Measurements from ENCODE around the gene DYSF.

Gene DYSF

GRCh38 chr2:71716697-71717624, 263.6 kb downstream of the DYSF start:
- Histone ChIP-seq H3K4ac (ENCODE audit: low read length) (no peak overlapping the region), H2BK15ac (ENCODE audit: low read length) (no peak overlapping the region), H3K9ac (ENCODE audit: low read depth, low read length, poor library complexity) (no peak overlapping the region), H2AFZ (ENCODE audit: low read length) (no peak overlapping the region), H3K27me3 (ENCODE audit: control insufficient read depth in 3 of 3, insufficient read depth in 3 of 3, low read depth in 1 of 3, low read length in 3 of 3) (no peaks in the 10 kb centered on the region), H3K27ac (replicated peaks; ENCODE audit: low read length) (no peak overlapping the region), H3K36me3 (replicated peaks in 1 of 2; ENCODE audit: control insufficient read depth in 2 of 2, insufficient read depth in 2 of 2, low read length in 2 of 2) (no peaks in the 10 kb centered on the region), H3K4me2 (ENCODE audit: insufficient read depth, low read length, poor library complexity, severe bottlenecking) (no peak overlapping the region), H2AK5ac (ENCODE audit: low read depth, low read length) (no peak overlapping the region), H3K4me3 (ENCODE audit: low read length in 2 of 2) (no peak overlapping the region), H2BK120ac (ENCODE audit: low read depth, low read length) (no peak overlapping the region), H4K91ac (ENCODE audit: low read depth, low read length, poor library complexity) (no peak overlapping the region), H3K9me3 (replicated peaks in 1 of 2; ENCODE audit: control insufficient read depth in 2 of 2, insufficient read depth in 1 of 2, low read depth in 1 of 2, low read length in 2 of 2) (no peaks in the 10 kb centered on the region), H2BK5ac (ENCODE audit: low read length) (no peak overlapping the region), H3K14ac (ENCODE audit: low read length) (no peak overlapping the region), H2BK12ac (ENCODE audit: low read length) (no peak overlapping the region), H4K8ac (ENCODE audit: low read depth, low read length) (no peak overlapping the region), H3K18ac (ENCODE audit: low read length) (no peak overlapping the region), H3K79me1 (ENCODE audit: low read depth, low read length) (no peaks in the 10 kb centered on the region), H3K23ac (ENCODE audit: low read depth, low read length, poor library complexity) (no peak overlapping the region), H3K4me1 (ENCODE audit: control insufficient read depth in 2 of 2, insufficient read depth in 1 of 2, low read depth in 1 of 2, low read length in 2 of 2) (peaks cover 0 to 7% of the 10 kb centered on the region in 2 donors)
- no CpG with 5 or more reads among the region's 17 CpGs for WGBS, 2 donors (ENCODE audit: extremely low coverage in 2 of 2, insufficient read length in 2 of 2, insufficient replicate concordance in 1 of 2)
- no peak for DNase-seq (ENCODE audit: low spot score)

DNA sequence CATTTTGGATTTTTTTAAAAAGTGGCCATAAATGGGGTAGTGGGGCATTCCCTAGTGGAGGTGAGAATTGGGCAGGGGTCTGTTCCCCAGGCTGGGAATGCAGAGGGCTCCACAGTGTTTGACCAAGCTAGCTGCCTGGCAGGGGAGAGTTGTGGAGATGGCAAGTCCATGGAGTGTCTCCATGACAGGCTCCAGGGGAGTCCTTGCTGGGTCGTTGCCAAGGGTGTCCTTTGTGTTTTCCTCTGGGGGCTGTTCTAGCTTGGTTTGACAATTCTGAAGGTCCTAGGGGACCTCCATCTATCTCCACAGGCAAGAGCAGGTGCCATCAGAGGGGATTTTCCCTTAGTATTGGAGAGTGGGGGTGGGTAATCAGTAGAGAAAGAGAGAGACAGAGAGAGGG, 265.3 kb downstream of the DYSF start:
- no peak overlapping the region for H3K14ac ChIP-seq (ENCODE audit: low read length)
- H2AK5ac ChIP-seq (ENCODE audit: low read depth, low read length): no peak overlapping the region
- H3K36me3 ChIP-seq (replicated peaks in 1 of 2; ENCODE audit: control insufficient read depth in 2 of 2, insufficient read depth in 2 of 2, low read length in 2 of 2): no peaks in the 10 kb centered on the region
- no peak overlapping the region for H3K4ac ChIP-seq (ENCODE audit: low read length)
- no peak overlapping the region for H4K8ac ChIP-seq (ENCODE audit: low read depth, low read length)
- H3K4me3 ChIP-seq (ENCODE audit: low read length in 2 of 2): no peak overlapping the region
- H3K23ac ChIP-seq (ENCODE audit: low read depth, low read length, poor library complexity): no peak overlapping the region
- H3K18ac ChIP-seq (ENCODE audit: low read length): no peak overlapping the region
- no peak overlapping the region for H3K9ac ChIP-seq (ENCODE audit: low read depth, low read length, poor library complexity)
- H3K27me3 ChIP-seq (ENCODE audit: control insufficient read depth in 3 of 3, insufficient read depth in 3 of 3, low read depth in 1 of 3, low read length in 3 of 3): no peaks in the 10 kb centered on the region
- no peak overlapping the region for H2BK12ac ChIP-seq (ENCODE audit: low read length)
- no peaks in the 10 kb centered on the region for H3K9me3 ChIP-seq (replicated peaks in 1 of 2; ENCODE audit: control insufficient read depth in 2 of 2, insufficient read depth in 1 of 2, low read depth in 1 of 2, low read length in 2 of 2)
- no peak overlapping the region for H2BK15ac ChIP-seq (ENCODE audit: low read length)
- H2BK120ac ChIP-seq (ENCODE audit: low read depth, low read length): no peak overlapping the region
- no CpG with 5 or more reads among the region's 1 CpG for WGBS, 2 donors (ENCODE audit: extremely low coverage in 2 of 2, insufficient read length in 2 of 2, insufficient replicate concordance in 1 of 2)
- no peak for DNase-seq (ENCODE audit: low spot score)
- H3K27ac ChIP-seq (replicated peaks; ENCODE audit: low read length): no peak overlapping the region
- no peak overlapping the region for H2BK5ac ChIP-seq (ENCODE audit: low read length)
- H3K4me2 ChIP-seq (ENCODE audit: insufficient read depth, low read length, poor library complexity, severe bottlenecking): no peak overlapping the region
- H3K79me1 ChIP-seq (ENCODE audit: low read depth, low read length): no peaks in the 10 kb centered on the region
- no peak overlapping the region for H4K91ac ChIP-seq (ENCODE audit: low read depth, low read length, poor library complexity)
- H3K4me1 ChIP-seq (ENCODE audit: control insufficient read depth in 2 of 2, insufficient read depth in 1 of 2, low read depth in 1 of 2, low read length in 2 of 2): peaks cover 0 to 7% of the 10 kb centered on the region in 2 donors
- no peak overlapping the region for H2AFZ ChIP-seq (ENCODE audit: low read length)

DNA sequence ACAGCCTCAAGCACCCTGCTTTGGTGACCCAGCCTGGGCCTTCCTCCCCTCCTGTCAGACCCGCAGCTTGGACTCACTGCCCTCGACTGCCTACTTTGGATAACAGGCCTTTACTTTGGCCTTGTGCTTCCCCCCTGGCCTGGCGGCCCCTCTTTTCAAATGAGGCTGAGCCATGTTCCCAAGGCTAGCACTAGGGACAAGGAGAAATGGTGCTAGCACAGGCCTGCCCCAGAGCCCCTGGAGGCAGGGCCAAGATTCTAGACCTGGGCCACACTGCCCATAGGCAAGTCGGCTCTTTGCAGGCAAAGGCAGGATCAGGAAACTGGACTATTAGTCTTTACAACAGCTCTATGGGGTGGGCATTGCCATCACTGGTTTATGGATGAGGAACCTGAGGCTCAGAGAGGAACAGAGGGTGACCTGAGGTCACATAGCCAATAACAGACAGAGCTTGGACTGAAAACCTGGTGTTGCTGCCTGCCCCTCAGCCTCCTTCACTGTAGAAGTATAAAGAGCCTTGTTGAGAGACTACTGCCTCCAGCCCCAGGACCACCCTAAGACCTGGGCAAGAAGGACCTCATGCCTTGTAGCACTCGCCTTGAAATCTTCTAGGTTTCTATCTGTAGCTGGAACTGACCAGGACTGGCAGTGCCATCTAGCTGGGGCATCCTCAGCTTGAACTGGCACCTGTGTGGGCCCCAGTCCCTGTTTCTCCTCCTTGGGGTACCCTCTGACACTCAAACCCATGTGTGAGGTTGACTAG, 266.3 kb downstream of the DYSF start:
- Histone ChIP-seq H3K14ac (ENCODE audit: low read length) (no peak overlapping the region), H2BK15ac (ENCODE audit: low read length) (no peak overlapping the region), H3K27ac (replicated peaks; ENCODE audit: low read length) (no peak overlapping the region), H3K4me2 (ENCODE audit: insufficient read depth, low read length, poor library complexity, severe bottlenecking) (no peak overlapping the region), H3K36me3 (replicated peaks in 1 of 2; ENCODE audit: control insufficient read depth in 2 of 2, insufficient read depth in 2 of 2, low read length in 2 of 2) (no peaks in the 10 kb centered on the region), H2AFZ (ENCODE audit: low read length) (no peak overlapping the region), H3K79me1 (ENCODE audit: low read depth, low read length) (no peaks in the 10 kb centered on the region), H4K8ac (ENCODE audit: low read depth, low read length) (no peak overlapping the region), H2BK120ac (ENCODE audit: low read depth, low read length) (peak overlapping the region; percentile 2), H3K4me1 (ENCODE audit: control insufficient read depth in 2 of 2, insufficient read depth in 1 of 2, low read depth in 1 of 2, low read length in 2 of 2) (peaks cover 0 to 5% of the 10 kb centered on the region in 2 donors), H3K4ac (ENCODE audit: low read length) (no peak overlapping the region), H3K23ac (ENCODE audit: low read depth, low read length, poor library complexity) (no peak overlapping the region), H3K9me3 (replicated peaks in 1 of 2; ENCODE audit: control insufficient read depth in 2 of 2, insufficient read depth in 1 of 2, low read depth in 1 of 2, low read length in 2 of 2) (no peaks in the 10 kb centered on the region), H2AK5ac (ENCODE audit: low read depth, low read length) (peak overlapping the region; percentile 17), H2BK12ac (ENCODE audit: low read length) (no peak overlapping the region), H3K9ac (ENCODE audit: low read depth, low read length, poor library complexity) (no peak overlapping the region), H4K91ac (ENCODE audit: low read depth, low read length, poor library complexity) (no peak overlapping the region), H2BK5ac (ENCODE audit: low read length) (no peak overlapping the region), H3K18ac (ENCODE audit: low read length) (peak overlapping the region; percentile 4), H3K4me3 (ENCODE audit: low read length in 2 of 2) (no peak overlapping the region), H3K27me3 (ENCODE audit: control insufficient read depth in 3 of 3, insufficient read depth in 3 of 3, low read depth in 1 of 3, low read length in 3 of 3) (no peaks in the 10 kb centered on the region)
- DNase-seq (ENCODE audit: low spot score): no peak
- no CpG with 5 or more reads among the region's 5 CpGs for WGBS, 2 donors (ENCODE audit: extremely low coverage in 2 of 2, insufficient read length in 2 of 2, insufficient replicate concordance in 1 of 2)

- Histone ChIP-seq H4K8ac (ENCODE audit: low read depth, low read length) (no peak overlapping the region), H2BK5ac (ENCODE audit: low read length) (no peak overlapping the region), H3K18ac (ENCODE audit: low read length) (peak overlapping the region; percentile 3), H4K91ac (ENCODE audit: low read depth, low read length, poor library complexity) (no peak overlapping the region), H3K27ac (replicated peaks; ENCODE audit: low read length) (no peak overlapping the region), H3K14ac (ENCODE audit: low read length) (no peak overlapping the region), H3K4me3 (ENCODE audit: low read length in 2 of 2) (no peak overlapping the region), H3K9me3 (replicated peaks in 1 of 2; ENCODE audit: control insufficient read depth in 2 of 2, insufficient read depth in 1 of 2, low read depth in 1 of 2, low read length in 2 of 2) (no peaks in the 10 kb centered on the region), H3K27me3 (ENCODE audit: control insufficient read depth in 3 of 3, insufficient read depth in 3 of 3, low read depth in 1 of 3, low read length in 3 of 3) (no peaks in the 10 kb centered on the region), H2BK120ac (ENCODE audit: low read depth, low read length) (no peak overlapping the region), H3K9ac (ENCODE audit: low read depth, low read length, poor library complexity) (no peak overlapping the region), H3K4me2 (ENCODE audit: insufficient read depth, low read length, poor library complexity, severe bottlenecking) (no peak overlapping the region), H3K36me3 (replicated peaks in 1 of 2; ENCODE audit: control insufficient read depth in 2 of 2, insufficient read depth in 2 of 2, low read length in 2 of 2) (no peaks in the 10 kb centered on the region), H3K4ac (ENCODE audit: low read length) (no peak overlapping the region), H2BK12ac (ENCODE audit: low read length) (no peak overlapping the region), H3K23ac (ENCODE audit: low read depth, low read length, poor library complexity) (no peak overlapping the region), H2AFZ (ENCODE audit: low read length) (no peak overlapping the region), H3K79me1 (ENCODE audit: low read depth, low read length) (no peaks in the 10 kb centered on the region), H3K4me1 (ENCODE audit: control insufficient read depth in 2 of 2, insufficient read depth in 1 of 2, low read depth in 1 of 2, low read length in 2 of 2) (peaks cover 0 to 5% of the 10 kb centered on the region in 2 donors), H2BK15ac (ENCODE audit: low read length) (no peak overlapping the region), H2AK5ac (ENCODE audit: low read depth, low read length) (peak overlapping the region; percentile 17)
- DNase-seq (ENCODE audit: low spot score): no peak
Measured at GRCh38 chr2:71720283-71720560, 266.9 kb downstream of the DYSF start.
